Cortex of kidney (tissue), 1 donor: ENCODE measurements around the gene NAA20.
"Not testable (repeated sequence)": the region's sequence is repeated elsewhere in the genome, so short reads cannot be mapped to it uniquely, and the experiment has no call there.

ENCODE experiments used
- DNase-seq: peaks from one replicate; lab custom pipeline; 2025; lab: John Stamatoyannopoulos, UW

NAA20 gene

GRCh38 chr20:19991854-19992253 is 25.3 kb upstream of the NAA20 start:
- DNase-seq: no peak

- DNase-seq: no peak
These were observed 23.9 kb upstream of the NAA20 start for GRCh38 chr20:19992996-19993908.

- no peak for DNase-seq
These were observed 23.0 kb upstream of the NAA20 start for GRCh38 chr20:19993958-19994669.

GRCh38 chr20:19995220-19995863 is 21.8 kb upstream of the NAA20 start:
- no peak for DNase-seq

GRCh38 chr20:19996222-19996621 is 20.9 kb upstream of the NAA20 start:
- no peak for DNase-seq

- no peak for DNase-seq
These were observed 20.2 kb upstream of the NAA20 start for GRCh38 chr20:19996917-19997316.

GRCh38 chr20:19998990-19999705 is 18.0 kb upstream of the NAA20 start:
- DNase-seq: no peak

- no peak for DNase-seq
These were observed 16.8 kb upstream of the NAA20 start for GRCh38 chr20:20000211-20000968.

GRCh38 chr20:20002101-20002998 is 14.8 kb upstream of the NAA20 start:
- DNase-seq: no peak

- no peak for DNase-seq
These were observed 13.9 kb upstream of the NAA20 start for GRCh38 chr20:20003031-20003954.

GRCh38 chr20:20003955-20004322 is 13.2 kb upstream of the NAA20 start:
- not testable (repeated sequence) for DNase-seq

GRCh38 chr20:20005342-20005741 is 11.8 kb upstream of the NAA20 start:
- no peak for DNase-seq

GRCh38 chr20:20009784-20010253 is 7.3 kb upstream of the NAA20 start:
- no peak for DNase-seq

- DNase-seq: no peak
These were observed 6.3 kb upstream of the NAA20 start for GRCh38 chr20:20010639-20011500.

- DNase-seq: no peak
These were observed 4.6 kb upstream of the NAA20 start for GRCh38 chr20:20012541-20012940.

GRCh38 chr20:20014659-20015058 is 2.5 kb upstream of the NAA20 start:
- DNase-seq: no peak

- no peak for DNase-seq
These were observed 653 bp downstream of the NAA20 start for GRCh38 chr20:20017844-20018185.

GRCh38 chr20:20018366-20018765 is 1.2 kb downstream of the NAA20 start:
- no peak for DNase-seq
